HepG2 (cell line): ENCODE results near the gene TMEM186. TPM values are rescaled to one million over a fixed set of nuclear protein-coding genes. Genes with fewer than 3 reads are reported as not detected.
A peak's percentile ranks its signal among the peaks of the same experiment; 100 is the strongest.

Experiments
- ARNTL ChIP-seq: sonication (generic); formaldehyde crosslinking; IDR thresholded peaks from 2 replicates; pipeline ENCODE4 v1.4.0; 2020; ENCODE audit warnings: mild to moderate bottlenecking, missing genetic modification reagents
- GPN1 ChIP-seq: sonication (generic); formaldehyde crosslinking; IDR thresholded peaks from 2 replicates; pipeline ENCODE4 v1.5.1; 2020; ENCODE audit warnings: missing genetic modification reagents, borderline replicate concordance
- MYC ChIP-seq: sonication (generic); formaldehyde crosslinking; IDR thresholded peaks from 2 replicates; pipeline ENCODE4 v1.9.0; 2021; ENCODE audit warnings: missing genetic modification reagents, borderline replicate concordance
- TBX3 ChIP-seq: fragments of 450-650 bp; IDR thresholded peaks from 2 replicates; pipeline ENCODE4 v1.6.1; 2017; ENCODE audit warnings: antibody characterized with exemption, mild to moderate bottlenecking, inconsistent platforms, borderline replicate concordance
- ZNF883 ChIP-seq: sonication (generic); formaldehyde crosslinking; IDR thresholded peaks from 2 replicates; pipeline ENCODE4 v1.5.1; 2020; ENCODE audit warnings: mild to moderate bottlenecking, missing genetic modification reagents; ENCODE audit errors: not compliant biosample characterization
- polyA plus RNA-seq, 8 experiments: library from polyadenylated mRNA; depleted of rRNA in 3 of 8; stranded (reverse) in 7 of 8; unstranded in 1 of 8; fragments of >200 nt; fragmentation: Illumina TruSeq in 4 of 8; extraction: Trizol in 4 of 8; gene quantifications; 2 replicates each; pipeline versions ENCODE4 v1.2.1 to v1.2.3, GENCODE V29; 2011 to 2016; ENCODE audit warnings: low read depth in 4 of 8, missing spikeins in 1 of 8, mixed read lengths in 1 of 8; ENCODE audit not compliant: insufficient read depth in 1 of 8
- total RNA-seq, 5 experiments: library from RNA; depleted of rRNA; stranded (reverse); fragments of >200 nt; fragmentation: Illumina TruSeq; extraction: Trizol; gene quantifications; 2 replicates each; pipeline ENCODE4 v1.2.3, GENCODE V29; 2016; ENCODE audit warnings: low read depth in 1 of 5
- TF ChIP-seq, protein P1 (sequence below): sonication (generic); formaldehyde crosslinking; IDR thresholded peaks from 2 replicates; pipeline ENCODE4 v1.8.0; 2022; ENCODE audit warnings: mild to moderate bottlenecking, missing genetic modification reagents; ENCODE audit not compliant: insufficient replicate concordance
- TF ChIP-seq, protein P2 (sequence below): sonication (generic); formaldehyde crosslinking; IDR thresholded peaks from 2 replicates; pipeline ENCODE4 v1.8.0; 2022; ENCODE audit warnings: mild to moderate bottlenecking, missing genetic modification reagents, borderline replicate concordance
- TF ChIP-seq, protein P3 (sequence below): IDR thresholded peaks from 2 replicates; pipeline ENCODE4 v1.6.1; 2016; ENCODE audit warnings: low read depth
- TF ChIP-seq, protein P4 (sequence below): sonication (generic); formaldehyde crosslinking; IDR thresholded peaks from 2 replicates; pipeline ENCODE4 v1.5.0; 2020; ENCODE audit warnings: missing genetic modification reagents, mild to moderate bottlenecking, borderline replicate concordance
- TF ChIP-seq, protein P5 (sequence below): sonication (generic); formaldehyde crosslinking; IDR thresholded peaks from 2 replicates; pipeline ENCODE4 v1.4.0; 2020; ENCODE audit warnings: mild to moderate bottlenecking, missing genetic modification reagents
- TF ChIP-seq, protein P6 (sequence below): sonication (generic); formaldehyde crosslinking; IDR thresholded peaks from 2 replicates; pipeline ENCODE4 v1.4.0; 2020; ENCODE audit warnings: missing genetic modification reagents, borderline replicate concordance
- TF ChIP-seq, protein P7 (sequence below): sonication (generic); formaldehyde crosslinking; IDR thresholded peaks from 2 replicates; pipeline ENCODE4 v1.5.0; 2020; ENCODE audit warnings: missing genetic modification reagents
- TF ChIP-seq, protein P8 (sequence below): sonication (generic); formaldehyde crosslinking; IDR thresholded peaks from 2 replicates; pipeline ENCODE4 v1.5.0; 2020; ENCODE audit warnings: mild to moderate bottlenecking, missing genetic modification reagents, borderline replicate concordance

TMEM186 gene
- total and polyA plus RNA-seq, 2 of the 13 experiments (the other 11 are each of a cell fraction or from before 2014, with no cell fraction given) = 16.2 to 19.3 TPM

DNA sequence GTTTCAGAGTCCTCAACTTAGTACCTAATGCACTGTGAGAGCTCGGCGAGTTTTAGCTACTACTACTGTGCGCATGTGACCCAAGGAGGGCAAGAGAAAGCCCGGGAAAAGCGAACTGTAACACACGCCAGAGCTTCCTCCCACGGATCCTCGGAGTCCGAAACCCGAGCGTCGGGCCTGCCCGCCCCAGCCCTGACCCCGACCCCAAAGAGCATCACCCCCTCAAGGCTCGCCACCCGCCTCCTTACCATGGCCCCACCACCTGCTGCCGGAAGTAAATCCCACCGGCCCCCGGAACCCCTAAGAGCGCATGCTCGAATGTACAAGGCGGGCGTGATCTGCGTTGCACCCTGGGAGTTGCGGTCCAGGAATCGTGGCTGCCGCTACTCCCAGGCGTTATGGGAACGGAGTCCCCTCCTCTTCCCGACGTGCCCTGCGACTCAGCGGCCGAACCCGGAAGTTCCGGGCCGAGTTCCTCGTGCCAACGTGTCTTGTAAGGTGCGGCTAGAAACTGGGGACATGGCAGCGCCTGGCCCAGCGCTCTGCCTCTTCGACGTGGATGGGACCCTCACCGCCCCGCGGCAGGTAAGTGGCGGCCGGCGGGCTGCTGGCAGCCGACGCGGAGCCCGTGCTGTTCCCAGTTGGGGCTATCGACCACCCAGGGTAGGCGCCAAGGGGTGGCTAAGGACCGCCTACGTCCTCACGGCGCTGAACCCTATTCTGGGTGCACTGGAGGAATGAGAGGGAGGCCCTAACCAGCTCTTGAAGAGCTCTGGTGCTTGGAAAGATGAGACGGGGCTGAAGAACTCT, at the start of gene TMEM186, which contains the start of gene PMM2 (continued):
- TF ChIP-seq, protein P1, sequence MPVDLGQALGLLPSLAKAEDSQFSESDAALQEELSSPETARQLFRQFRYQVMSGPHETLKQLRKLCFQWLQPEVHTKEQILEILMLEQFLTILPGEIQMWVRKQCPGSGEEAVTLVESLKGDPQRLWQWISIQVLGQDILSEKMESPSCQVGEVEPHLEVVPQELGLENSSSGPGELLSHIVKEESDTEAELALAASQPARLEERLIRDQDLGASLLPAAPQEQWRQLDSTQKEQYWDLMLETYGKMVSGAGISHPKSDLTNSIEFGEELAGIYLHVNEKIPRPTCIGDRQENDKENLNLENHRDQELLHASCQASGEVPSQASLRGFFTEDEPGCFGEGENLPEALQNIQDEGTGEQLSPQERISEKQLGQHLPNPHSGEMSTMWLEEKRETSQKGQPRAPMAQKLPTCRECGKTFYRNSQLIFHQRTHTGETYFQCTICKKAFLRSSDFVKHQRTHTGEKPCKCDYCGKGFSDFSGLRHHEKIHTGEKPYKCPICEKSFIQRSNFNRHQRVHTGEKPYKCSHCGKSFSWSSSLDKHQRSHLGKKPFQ (CRISPR knock-in tag) = peak; percentile 96
- TF ChIP-seq, protein P2, sequence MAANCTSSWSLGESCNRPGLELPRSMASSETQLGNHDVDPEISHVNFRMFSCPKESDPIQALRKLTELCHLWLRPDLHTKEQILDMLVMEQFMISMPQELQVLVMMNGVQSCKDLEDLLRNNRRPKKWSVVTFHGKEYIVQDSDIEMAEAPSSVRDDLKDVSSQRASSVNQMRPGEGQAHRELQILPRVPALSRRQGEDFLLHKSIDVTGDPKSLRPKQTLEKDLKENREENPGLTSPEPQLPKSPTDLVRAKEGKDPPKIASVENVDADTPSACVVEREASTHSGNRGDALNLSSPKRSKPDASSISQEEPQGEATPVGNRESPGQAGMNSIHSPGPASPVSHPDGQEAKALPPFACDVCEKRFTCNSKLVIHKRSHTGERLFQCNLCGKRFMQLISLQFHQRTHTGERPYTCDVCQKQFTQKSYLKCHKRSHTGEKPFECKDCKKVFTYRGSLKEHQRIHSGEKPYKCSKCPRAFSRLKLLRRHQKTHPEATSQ (CRISPR knock-in tag) = peak; percentile 97
- peak; percentile 100 for TF ChIP-seq MYC (CRISPR knock-in tag)
- TF ChIP-seq, protein P3, sequence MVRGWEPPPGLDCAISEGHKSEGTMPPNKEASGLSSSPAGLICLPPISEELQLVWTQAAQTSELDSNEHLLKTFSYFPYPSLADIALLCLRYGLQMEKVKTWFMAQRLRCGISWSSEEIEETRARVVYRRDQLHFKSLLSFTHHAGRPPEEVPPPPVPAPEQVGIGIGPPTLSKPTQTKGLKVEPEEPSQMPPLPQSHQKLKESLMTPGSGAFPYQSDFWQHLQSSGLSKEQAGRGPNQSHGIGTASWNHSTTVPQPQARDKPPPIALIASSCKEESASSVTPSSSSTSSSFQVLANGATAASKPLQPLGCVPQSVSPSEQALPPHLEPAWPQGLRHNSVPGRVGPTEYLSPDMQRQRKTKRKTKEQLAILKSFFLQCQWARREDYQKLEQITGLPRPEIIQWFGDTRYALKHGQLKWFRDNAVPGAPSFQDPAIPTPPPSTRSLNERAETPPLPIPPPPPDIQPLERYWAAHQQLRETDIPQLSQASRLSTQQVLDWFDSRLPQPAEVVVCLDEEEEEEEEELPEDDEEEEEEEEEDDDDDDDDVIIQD (CRISPR knock-in tag) = peak; percentile 89
- TF ChIP-seq TBX3 = peak; percentile 35; the same call in 1 of the 2 replicates
- TF ChIP-seq, protein P4, sequence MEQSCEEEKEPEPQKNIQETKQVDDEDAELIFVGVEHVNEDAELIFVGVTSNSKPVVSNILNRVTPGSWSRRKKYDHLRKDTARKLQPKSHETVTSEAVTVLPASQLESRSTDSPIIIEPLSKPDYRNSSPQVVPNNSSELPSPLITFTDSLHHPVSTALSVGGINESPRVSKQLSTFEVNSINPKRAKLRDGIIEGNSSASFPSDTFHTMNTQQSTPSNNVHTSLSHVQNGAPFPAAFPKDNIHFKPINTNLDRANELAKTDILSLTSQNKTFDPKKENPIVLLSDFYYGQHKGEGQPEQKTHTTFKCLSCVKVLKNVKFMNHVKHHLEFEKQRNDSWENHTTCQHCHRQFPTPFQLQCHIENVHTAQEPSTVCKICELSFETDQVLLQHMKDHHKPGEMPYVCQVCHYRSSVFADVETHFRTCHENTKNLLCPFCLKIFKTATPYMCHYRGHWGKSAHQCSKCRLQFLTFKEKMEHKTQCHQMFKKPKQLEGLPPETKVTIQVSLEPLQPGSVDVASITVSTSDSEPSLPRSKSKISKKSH = peak; percentile 100
- TF ChIP-seq, protein P5, sequence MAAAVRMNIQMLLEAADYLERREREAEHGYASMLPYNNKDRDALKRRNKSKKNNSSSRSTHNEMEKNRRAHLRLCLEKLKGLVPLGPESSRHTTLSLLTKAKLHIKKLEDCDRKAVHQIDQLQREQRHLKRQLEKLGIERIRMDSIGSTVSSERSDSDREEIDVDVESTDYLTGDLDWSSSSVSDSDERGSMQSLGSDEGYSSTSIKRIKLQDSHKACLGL (CRISPR knock-in tag) = peak; percentile 100
- TF ChIP-seq, protein P6, sequence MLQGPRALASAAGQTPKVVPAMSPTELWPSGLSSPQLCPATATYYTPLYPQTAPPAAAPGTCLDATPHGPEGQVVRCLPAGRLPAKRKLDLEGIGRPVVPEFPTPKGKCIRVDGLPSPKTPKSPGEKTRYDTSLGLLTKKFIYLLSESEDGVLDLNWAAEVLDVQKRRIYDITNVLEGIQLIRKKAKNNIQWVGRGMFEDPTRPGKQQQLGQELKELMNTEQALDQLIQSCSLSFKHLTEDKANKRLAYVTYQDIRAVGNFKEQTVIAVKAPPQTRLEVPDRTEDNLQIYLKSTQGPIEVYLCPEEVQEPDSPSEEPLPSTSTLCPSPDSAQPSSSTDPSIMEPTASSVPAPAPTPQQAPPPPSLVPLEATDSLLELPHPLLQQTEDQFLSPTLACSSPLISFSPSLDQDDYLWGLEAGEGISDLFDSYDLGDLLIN = peak; percentile 96
- peak; percentile 78; the same call in 1 of the 2 replicates for TF ChIP-seq ARNTL (CRISPR knock-in tag)
- TF ChIP-seq, protein P7, sequence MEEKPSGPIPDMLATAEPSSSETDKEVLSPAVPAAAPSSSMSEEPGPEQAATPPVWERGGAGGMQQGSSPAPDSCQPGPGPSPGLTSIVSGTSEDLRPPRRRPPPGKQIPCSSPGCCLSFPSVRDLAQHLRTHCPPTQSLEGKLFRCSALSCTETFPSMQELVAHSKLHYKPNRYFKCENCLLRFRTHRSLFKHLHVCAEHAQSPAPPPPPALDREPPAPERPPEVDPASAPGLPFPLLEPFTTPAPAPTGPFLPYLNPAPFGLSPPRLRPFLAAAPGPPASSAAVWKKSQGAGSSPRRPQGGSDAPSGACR (CRISPR knock-in tag) = peak; percentile 94
- peak; percentile 99 for TF ChIP-seq ZNF883
- TF ChIP-seq, protein P8, sequence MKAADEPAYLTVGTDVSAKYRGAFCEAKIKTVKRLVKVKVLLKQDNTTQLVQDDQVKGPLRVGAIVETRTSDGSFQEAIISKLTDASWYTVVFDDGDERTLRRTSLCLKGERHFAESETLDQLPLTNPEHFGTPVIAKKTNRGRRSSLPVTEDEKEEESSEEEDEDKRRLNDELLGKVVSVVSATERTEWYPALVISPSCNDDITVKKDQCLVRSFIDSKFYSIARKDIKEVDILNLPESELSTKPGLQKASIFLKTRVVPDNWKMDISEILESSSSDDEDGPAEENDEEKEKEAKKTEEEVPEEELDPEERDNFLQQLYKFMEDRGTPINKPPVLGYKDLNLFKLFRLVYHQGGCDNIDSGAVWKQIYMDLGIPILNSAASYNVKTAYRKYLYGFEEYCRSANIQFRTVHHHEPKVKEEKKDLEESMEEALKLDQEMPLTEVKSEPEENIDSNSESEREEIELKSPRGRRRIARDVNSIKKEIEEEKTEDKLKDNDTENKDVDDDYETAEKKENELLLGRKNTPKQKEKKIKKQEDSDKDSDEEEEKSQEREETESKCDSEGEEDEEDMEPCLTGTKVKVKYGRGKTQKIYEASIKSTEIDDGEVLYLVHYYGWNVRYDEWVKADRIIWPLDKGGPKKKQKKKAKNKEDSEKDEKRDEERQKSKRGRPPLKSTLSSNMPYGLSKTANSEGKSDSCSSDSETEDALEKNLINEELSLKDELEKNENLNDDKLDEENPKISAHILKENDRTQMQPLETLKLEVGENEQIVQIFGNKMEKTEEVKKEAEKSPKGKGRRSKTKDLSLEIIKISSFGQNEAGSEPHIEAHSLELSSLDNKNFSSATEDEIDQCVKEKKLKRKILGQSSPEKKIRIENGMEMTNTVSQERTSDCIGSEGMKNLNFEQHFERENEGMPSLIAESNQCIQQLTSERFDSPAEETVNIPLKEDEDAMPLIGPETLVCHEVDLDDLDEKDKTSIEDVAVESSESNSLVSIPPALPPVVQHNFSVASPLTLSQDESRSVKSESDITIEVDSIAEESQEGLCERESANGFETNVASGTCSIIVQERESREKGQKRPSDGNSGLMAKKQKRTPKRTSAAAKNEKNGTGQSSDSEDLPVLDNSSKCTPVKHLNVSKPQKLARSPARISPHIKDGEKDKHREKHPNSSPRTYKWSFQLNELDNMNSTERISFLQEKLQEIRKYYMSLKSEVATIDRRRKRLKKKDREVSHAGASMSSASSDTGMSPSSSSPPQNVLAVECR (CRISPR knock-in tag) = peak; percentile 100
- peak; percentile 96 for TF ChIP-seq GPN1 (CRISPR knock-in tag)
